Mucosa of descending colon (tissue), 3 donors: ENCODE measurements around the gene NPC2. TPM values are rescaled to one million over a fixed set of nuclear protein-coding genes. Genes with fewer than 3 reads are reported as not detected.

ENCODE experiments used
- ATAC-seq: fragments of 200-7000 bp; cut with Tn5 transposase; one replicate; pipeline ENCODE4 v1.9.1; 2020; ENCODE audit warnings: mild to moderate bottlenecking, moderate library complexity
- DNase-seq, 3 donors: peaks; one replicate each; pipeline ENCODE4 v3.0.0-alpha.2; 2020
- H3K36me3 ChIP-seq: fragments of 200-600 bp; one replicate; pipeline ENCODE4 v1.8.0; 2021; ENCODE audit warnings: low read depth, mild to moderate bottlenecking
- H3K4me1 ChIP-seq: fragments of 200-600 bp; one replicate; pipeline ENCODE4 v1.8.0; 2021; ENCODE audit warnings: low read depth, mild to moderate bottlenecking
- H3K4me3 ChIP-seq: fragments of 200-600 bp; one replicate; pipeline ENCODE4 v1.8.0; 2021; ENCODE audit warnings: mild to moderate bottlenecking
- H3K9me3 ChIP-seq: fragments of 200-600 bp; one replicate; pipeline ENCODE4 v1.8.0; 2021; ENCODE audit warnings: mild to moderate bottlenecking
- CTCF ChIP-seq: fragments of 200-600 bp; IDR thresholded peaks from one replicate; pipeline ENCODE4 v1.8.0; 2022; ENCODE audit warnings: antibody characterized with exemption, mild to moderate bottlenecking
- intact Hi-C, 2 donors: fragments of 100-400 bp; cut with DNase I in 1 of 2; cut with micrococcal nuclease in 1 of 2; formaldehyde crosslinking; loops; one replicate each; pipeline versions ENCODE4 v1.11.0 to v1.11.1; 2022; cut with DNase I, micrococcal nuclease
- total RNA-seq, 3 donors: library from RNA; stranded (reverse); fragmentation: NEBNext Ultra II Directional in 2 of 3; extraction: Animal tissue kit (Norgen Biotek cat#: 25700) in 2 of 3; gene quantifications; one replicate each; pipeline versions ENCODE4 v1.2.1 to v1.2.4, GENCODE V29; 2021 to 2023
- donor health status: DM: no; HTN: no; CAD: no; lungs with moderate emphysema.
- donor health status: DM: no; HTN: no; CAD: no.
- donor health status: DM: no; HTN: yes; CAD: no.

The NPC2 gene
- total RNA-seq, 3 donors from 2014 or later: 150 to 212 (median 168) TPM

GRCh38 chr14:74507840-74508239 lies 14.7 kb upstream of the NPC2 start:
- intact Hi-C loops: no loop called here
- Histone ChIP-seq H3K4me1 (no peaks in the 10 kb centered on the region), H3K36me3 (no peaks in the 10 kb centered on the region), H3K4me3 (no peak overlapping the region), H3K9me3 (no peaks in the 10 kb centered on the region)
- peak in 1 of 3 donors; percentile 9 for DNase-seq
- no peak for ATAC-seq
- no peak for TF ChIP-seq CTCF

- no peak overlapping the region for H3K4me3 ChIP-seq
- intact Hi-C loops: no loop called here
- no peaks in the 10 kb centered on the region for H3K9me3 ChIP-seq
- no peak for TF ChIP-seq CTCF
- H3K4me1 ChIP-seq: no peaks in the 10 kb centered on the region
- ATAC-seq (no peak), DNase-seq (no peak)
- H3K36me3 ChIP-seq: no peaks in the 10 kb centered on the region
These were observed 14.0 kb upstream of the NPC2 start for GRCh38 chr14:74507085-74507484.

GRCh38 chr14:74506411-74506851 lies 13.3 kb upstream of the NPC2 start:
- no peaks in the 10 kb centered on the region for H3K9me3 ChIP-seq
- ATAC-seq: no peak
- H3K36me3 ChIP-seq: no peaks in the 10 kb centered on the region
- intact Hi-C loops: no loop called here
- H3K4me1 ChIP-seq: no peaks in the 10 kb centered on the region
- DNase-seq: peak in 1 of 3 donors; percentile 20
- H3K4me3 ChIP-seq: no peak overlapping the region
- no peak for TF ChIP-seq CTCF

GRCh38 chr14:74505831-74506230 lies 12.7 kb upstream of the NPC2 start:
- no peak for TF ChIP-seq CTCF
- intact Hi-C loops: no loop called here
- ATAC-seq: no peak

GRCh38 chr14:74504874-74505720 lies 12.0 kb upstream of the NPC2 start:
- H3K9me3 ChIP-seq: no peaks in the 10 kb centered on the region
- intact Hi-C loops: no loop called here
- no peak for ATAC-seq
- no peak for TF ChIP-seq CTCF
- H3K4me3 ChIP-seq: no peak overlapping the region
- no peaks in the 10 kb centered on the region for H3K4me1 ChIP-seq
- peak in 1 of 3 donors; percentile 6 for DNase-seq
- no peaks in the 10 kb centered on the region for H3K36me3 ChIP-seq

More at GRCh38 chr14:74505831-74506230, 12.7 kb upstream of the NPC2 start:
- Histone ChIP-seq H3K9me3 (no peaks in the 10 kb centered on the region), H3K4me1 (no peaks in the 10 kb centered on the region), H3K4me3 (no peak overlapping the region), H3K36me3 (no peaks in the 10 kb centered on the region)
- peak in 1 of 3 donors; percentile 10 for DNase-seq
